ENCODE data around the gene LPAR3. TPM values are rescaled to one million over a fixed set of nuclear protein-coding genes. Genes with fewer than 3 reads are reported as not detected.

LPAR3 gene
- 0.15 TPM in 1 of 2 replicates, not detected in the other for total RNA-seq

GRCh38 chr1:84892705-84893618 lies at the start of gene LPAR3:
LPAR3 (minus strand) TSS chr1:84893206; CDS start chr1:84866120, 27,086 bp downstream.

Other genes starting within 250 kb of the LPAR3 start
- 3.9 and 12.8 TPM in 2 replicates for gene SSX2IP, start 202.7 kb downstream of the LPAR3 start, total RNA-seq
- not detected in 2 replicates for gene MCOLN2, start 103.9 kb upstream of the LPAR3 start, total RNA-seq
- not detected in 2 replicates for gene MCOLN3, start 155.3 kb upstream of the LPAR3 start, total RNA-seq

Measured in epithelial cell of umbilical artery (primary cell).